ENCODE measurements around the gene CLIP1.
"Not testable (repeated sequence)": the region's sequence is repeated elsewhere in the genome, so short reads cannot be mapped to it uniquely, and the experiment has no call there.

Gene CLIP1

DNA sequence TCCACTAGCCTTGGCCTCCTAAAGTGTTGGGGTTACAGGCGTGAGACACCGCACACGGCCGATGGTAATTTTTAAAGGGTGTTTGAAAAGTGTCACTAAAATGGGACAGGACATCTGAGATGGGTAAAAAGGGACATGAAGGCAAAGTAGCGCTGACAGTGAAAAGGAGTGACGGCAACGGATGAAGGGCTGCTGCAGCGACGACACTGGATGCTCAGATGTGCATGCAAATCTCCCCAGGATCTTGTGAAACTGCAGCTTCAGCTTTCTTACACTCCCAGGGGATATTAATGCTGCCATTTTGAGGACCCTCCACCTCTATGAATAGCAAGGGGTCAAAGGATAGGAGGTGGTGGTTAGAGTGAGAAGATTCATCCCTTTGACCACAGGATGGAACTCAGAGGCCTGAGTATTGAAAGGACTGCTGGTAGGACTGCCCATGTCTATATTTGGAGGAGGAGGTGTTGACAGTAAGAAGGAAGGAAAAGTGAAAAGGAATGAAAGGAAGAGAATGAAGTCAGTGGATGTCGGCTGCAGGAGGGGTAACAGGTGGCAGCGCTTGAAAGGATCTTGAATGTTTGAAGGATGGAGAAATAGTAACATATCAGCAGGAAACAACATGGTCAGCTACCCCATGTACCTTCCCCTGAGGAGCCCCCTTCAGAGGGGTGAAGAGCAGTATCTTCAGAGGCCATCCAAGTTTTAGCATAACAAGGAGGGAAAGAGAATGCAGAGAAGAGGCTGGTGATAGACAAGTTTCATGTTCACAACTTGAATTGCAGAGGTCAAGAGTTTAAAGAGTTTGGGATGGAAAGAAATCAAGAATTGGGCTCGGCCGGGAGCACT is 37.1 kb downstream of the CLIP1 start:
- H4K20me1 ChIP-seq (ENCODE audit: insufficient read depth, low read length), result peaks cover 4% of the 10 kb centered on the region; the same call in 1 of the 2 replicates
- H3K9ac ChIP-seq (ENCODE audit: low read length), result no peak overlapping the region
- no peak overlapping the region for H3K27ac ChIP-seq (ENCODE audit: low read length)
- no peaks in the 10 kb centered on the region for H3K27me3 ChIP-seq (ENCODE audit: low read depth, low read length)
- no peaks in the 10 kb centered on the region for H3K79me2 ChIP-seq (ENCODE audit: low read length)
- no peaks in the 10 kb centered on the region for H3K9me3 ChIP-seq (ENCODE audit: insufficient read depth, low read length)
- H3K4me3 ChIP-seq (ENCODE audit: low read length), result no peak overlapping the region
- H3K4me2 ChIP-seq (ENCODE audit: low read length), result no peak overlapping the region
- TF ChIP-seq EZH2phosphoT487 (IDR thresholded peaks at IDR 0.05; ENCODE audit: low read depth), result no peak
- TF ChIP-seq, protein P1, sequence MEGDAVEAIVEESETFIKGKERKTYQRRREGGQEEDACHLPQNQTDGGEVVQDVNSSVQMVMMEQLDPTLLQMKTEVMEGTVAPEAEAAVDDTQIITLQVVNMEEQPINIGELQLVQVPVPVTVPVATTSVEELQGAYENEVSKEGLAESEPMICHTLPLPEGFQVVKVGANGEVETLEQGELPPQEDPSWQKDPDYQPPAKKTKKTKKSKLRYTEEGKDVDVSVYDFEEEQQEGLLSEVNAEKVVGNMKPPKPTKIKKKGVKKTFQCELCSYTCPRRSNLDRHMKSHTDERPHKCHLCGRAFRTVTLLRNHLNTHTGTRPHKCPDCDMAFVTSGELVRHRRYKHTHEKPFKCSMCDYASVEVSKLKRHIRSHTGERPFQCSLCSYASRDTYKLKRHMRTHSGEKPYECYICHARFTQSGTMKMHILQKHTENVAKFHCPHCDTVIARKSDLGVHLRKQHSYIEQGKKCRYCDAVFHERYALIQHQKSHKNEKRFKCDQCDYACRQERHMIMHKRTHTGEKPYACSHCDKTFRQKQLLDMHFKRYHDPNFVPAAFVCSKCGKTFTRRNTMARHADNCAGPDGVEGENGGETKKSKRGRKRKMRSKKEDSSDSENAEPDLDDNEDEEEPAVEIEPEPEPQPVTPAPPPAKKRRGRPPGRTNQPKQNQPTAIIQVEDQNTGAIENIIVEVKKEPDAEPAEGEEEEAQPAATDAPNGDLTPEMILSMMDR (IDR thresholded peaks at IDR 0.05; ENCODE audit: low read depth, low read length), result no peak
- H2AFZ ChIP-seq (ENCODE audit: low read depth, low read length), result no peak overlapping the region
- no peaks in the 10 kb centered on the region for H3K36me3 ChIP-seq (replicated peaks; ENCODE audit: low read depth, low read length)
- H3K4me1 ChIP-seq (ENCODE audit: low read length), result no peaks in the 10 kb centered on the region

DNA sequence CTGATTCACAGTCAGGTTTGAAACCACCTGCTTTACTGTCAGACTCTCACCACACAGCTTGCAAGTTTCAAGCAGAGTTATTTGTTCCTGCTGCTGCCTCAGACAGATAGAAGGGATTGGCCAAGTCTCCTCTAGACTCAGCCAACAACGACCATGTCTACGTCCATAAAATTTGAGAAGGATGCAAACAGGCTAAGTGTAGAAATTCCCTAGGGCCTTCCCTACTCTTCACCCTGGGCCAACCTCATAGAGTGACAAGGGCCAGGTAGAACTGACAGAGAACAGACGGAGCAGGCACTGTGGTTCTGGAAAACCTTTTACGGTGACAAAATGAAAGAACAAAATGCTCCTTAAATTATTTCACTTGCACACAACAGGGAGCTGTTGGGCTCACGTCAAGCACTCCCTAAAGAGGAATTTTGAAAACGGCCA is 39.5 kb downstream of the CLIP1 start:
- Histone ChIP-seq H3K9me3 (ENCODE audit: insufficient read depth, low read length) (no peaks in the 10 kb centered on the region), H3K9ac (ENCODE audit: low read length) (no peak overlapping the region), H2AFZ (ENCODE audit: low read depth, low read length) (no peak overlapping the region), H3K27me3 (ENCODE audit: low read depth, low read length) (no peaks in the 10 kb centered on the region), H3K79me2 (ENCODE audit: low read length) (no peaks in the 10 kb centered on the region), H3K36me3 (replicated peaks; ENCODE audit: low read depth, low read length) (no peaks in the 10 kb centered on the region), H3K4me3 (ENCODE audit: low read length) (no peak overlapping the region), H3K27ac (ENCODE audit: low read length) (no peak overlapping the region), H4K20me1 (ENCODE audit: insufficient read depth, low read length) (peaks cover 4% of the 10 kb centered on the region; the same call in 1 of the 2 replicates), H3K4me1 (ENCODE audit: low read length) (no peaks in the 10 kb centered on the region), H3K4me2 (ENCODE audit: low read length) (no peak overlapping the region)
- TF ChIP-seq, protein P1 (IDR thresholded peaks at IDR 0.05; ENCODE audit: low read depth, low read length), result no peak
- TF ChIP-seq EZH2phosphoT487 (IDR thresholded peaks at IDR 0.05; ENCODE audit: low read depth), result no peak

DNA sequence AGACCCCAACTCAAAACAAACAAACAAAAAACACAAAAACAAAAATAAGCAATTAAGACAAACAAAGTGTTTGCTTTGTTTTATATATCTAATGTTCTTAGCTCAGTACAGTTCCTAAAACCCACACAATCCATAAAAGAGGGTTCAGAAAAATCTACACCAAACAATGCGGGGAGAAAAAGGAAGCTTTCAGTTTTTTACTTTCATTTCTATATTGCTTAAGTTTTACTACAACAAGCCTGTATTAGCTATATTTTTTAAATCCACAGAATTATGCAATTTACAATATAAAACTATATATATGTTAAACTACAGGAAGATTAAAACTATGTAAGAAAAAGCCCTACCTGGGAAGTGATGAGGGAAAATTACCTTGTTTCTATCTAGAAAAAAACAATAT is 41.4 kb downstream of the CLIP1 start:
- Histone ChIP-seq H4K20me1 (ENCODE audit: insufficient read depth, low read length) (peaks cover 4% of the 10 kb centered on the region; the same call in 1 of the 2 replicates), H3K36me3 (replicated peaks; ENCODE audit: low read depth, low read length) (peaks cover 2% of the 10 kb centered on the region), H3K4me3 (ENCODE audit: low read length) (no peak overlapping the region), H3K4me1 (ENCODE audit: low read length) (no peaks in the 10 kb centered on the region), H3K79me2 (ENCODE audit: low read length) (no peaks in the 10 kb centered on the region), H3K4me2 (ENCODE audit: low read length) (no peak overlapping the region), H3K9me3 (ENCODE audit: insufficient read depth, low read length) (no peaks in the 10 kb centered on the region), H3K27me3 (ENCODE audit: low read depth, low read length) (no peaks in the 10 kb centered on the region), H3K27ac (ENCODE audit: low read length) (no peak overlapping the region), H3K9ac (ENCODE audit: low read length) (no peak overlapping the region), H2AFZ (ENCODE audit: low read depth, low read length) (no peak overlapping the region)
- TF ChIP-seq, protein P1 (IDR thresholded peaks at IDR 0.05; ENCODE audit: low read depth, low read length), result no peak
- no peak for TF ChIP-seq EZH2phosphoT487 (IDR thresholded peaks at IDR 0.05; ENCODE audit: low read depth)

DNA sequence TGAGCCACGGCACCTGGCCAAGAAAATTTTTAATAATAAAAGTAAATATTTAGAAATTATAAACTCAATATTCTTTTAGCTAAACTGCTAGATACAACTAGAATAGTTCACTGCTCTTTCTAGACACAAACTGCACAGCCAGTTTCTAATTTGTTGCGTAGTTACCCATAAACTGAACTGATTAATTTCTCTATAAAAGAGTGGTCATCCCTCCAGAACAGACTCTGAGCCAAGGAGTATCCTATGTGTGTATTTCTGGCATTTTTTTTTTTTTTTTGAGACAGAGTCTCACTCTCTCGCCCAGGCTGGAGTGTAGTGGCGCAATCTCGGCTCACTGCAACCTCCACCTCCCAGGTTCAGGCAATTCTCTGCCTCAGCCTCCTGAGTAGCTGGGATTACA is 45.7 kb downstream of the CLIP1 start:
- not testable (repeated sequence) for H3K27ac ChIP-seq (ENCODE audit: low read length); H3K79me2 ChIP-seq (ENCODE audit: low read length); H3K36me3 ChIP-seq (replicated peaks; ENCODE audit: low read depth, low read length)

More for the DNA sequence above, 45.7 kb downstream of the CLIP1 start:
- not testable (repeated sequence) for H3K9me3 ChIP-seq (ENCODE audit: insufficient read depth, low read length); H3K4me2 ChIP-seq (ENCODE audit: low read length); H3K4me1 ChIP-seq (ENCODE audit: low read length); H4K20me1 ChIP-seq (ENCODE audit: insufficient read depth, low read length); H3K4me3 ChIP-seq (ENCODE audit: low read length); H3K9ac ChIP-seq (ENCODE audit: low read length); H2AFZ ChIP-seq (ENCODE audit: low read depth, low read length); H3K27me3 ChIP-seq (ENCODE audit: low read depth, low read length)
